Hematopoietic multipotent progenitor cell treated with erythropoietin and hydrocortisone succinate and interleukin-3 and kit ligand, for 6 days (in vitro differentiated cells): ENCODE results near the gene ULBP1.
A peak's percentile ranks its signal among the peaks of the same experiment; 100 is the strongest.
"Not testable (repeated sequence)": the region's sequence is repeated elsewhere in the genome, so short reads cannot be mapped to it uniquely, and the experiment has no call there.

ENCODE experiments used
- DNase-seq: peaks from one replicate; pipeline ENCODE4 v3.0.0-alpha.2; 2015

The ULBP1 gene

GRCh38 chr6:149979293-149979692, 15.6 kb downstream of the ULBP1 start:
- DNase-seq, result no peak

- DNase-seq, result no peak
Observed at GRCh38 chr6:149983145-149983544, 19.4 kb downstream of the ULBP1 start.

DNA sequence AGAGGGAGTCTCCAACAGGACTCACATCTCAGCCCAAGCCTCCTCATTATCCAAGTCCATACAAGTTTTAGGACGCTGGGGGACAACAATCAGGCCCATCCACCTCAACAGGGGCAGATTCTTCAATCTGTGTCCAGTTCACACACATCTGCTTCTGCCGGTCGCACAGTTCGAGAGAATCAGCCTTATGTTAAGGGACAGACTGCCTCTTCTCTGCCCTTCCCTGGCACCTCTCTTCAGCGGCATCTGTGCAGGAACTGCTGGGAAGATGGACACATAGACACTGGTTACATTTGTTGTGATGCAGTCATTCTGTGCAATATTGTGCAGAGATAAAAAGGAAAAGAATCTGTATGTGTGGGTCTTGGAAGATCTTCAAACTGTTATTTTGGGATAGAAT, 21.0 kb downstream of the ULBP1 start:
- DNase-seq, result no peak

- no peak for DNase-seq
Observed at GRCh38 chr6:149985481-149985937, 21.8 kb downstream of the ULBP1 start.

- DNase-seq, result no peak
Observed at GRCh38 chr6:149987602-149988107, 23.9 kb downstream of the ULBP1 start.

GRCh38 chr6:149988550-149989346, 25.0 kb downstream of the ULBP1 start:
- no peak for DNase-seq

- no peak for DNase-seq
Observed at GRCh38 chr6:149990212-149990660, 26.5 kb downstream of the ULBP1 start.

DNA sequence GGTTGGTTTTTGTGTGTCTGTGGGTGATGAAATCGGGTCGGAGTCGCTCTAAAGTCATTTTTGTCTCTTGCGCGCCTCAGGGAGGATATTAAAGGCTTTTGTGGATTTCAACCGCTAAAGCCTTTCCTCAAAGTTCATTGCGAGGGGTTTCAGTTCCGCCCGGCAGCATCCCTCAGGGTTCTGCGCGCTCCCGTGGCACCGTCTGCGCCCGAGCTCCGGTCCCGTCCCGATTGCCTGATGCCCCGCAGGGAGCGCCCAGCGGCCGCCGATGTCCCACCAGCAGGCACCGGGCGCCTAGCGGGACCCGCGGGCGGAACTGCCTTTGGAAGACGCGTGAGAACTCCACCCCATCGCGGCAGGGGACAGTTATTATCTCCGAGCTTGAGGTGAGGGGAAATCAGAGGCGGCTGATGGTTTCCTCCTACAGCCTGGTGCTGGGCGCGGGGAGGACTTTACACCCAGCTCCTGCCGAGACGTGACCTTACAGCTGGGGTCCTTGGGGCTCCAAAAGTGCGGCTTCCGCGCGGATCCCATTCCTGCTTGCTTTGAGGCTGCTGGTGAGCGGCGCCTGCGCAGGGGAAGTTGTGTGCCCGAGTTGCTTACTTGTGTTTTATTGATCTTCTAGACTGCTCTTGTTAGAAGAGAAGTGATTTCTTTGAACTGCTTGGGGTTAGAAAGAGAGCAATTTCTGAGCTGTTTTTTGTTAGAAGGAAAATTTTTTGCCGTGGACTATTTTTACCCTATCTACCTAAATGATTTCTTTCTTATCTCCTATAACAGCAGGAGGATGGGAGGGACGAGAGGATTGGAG, 27.1 kb downstream of the ULBP1 start:
- no peak for DNase-seq

DNA sequence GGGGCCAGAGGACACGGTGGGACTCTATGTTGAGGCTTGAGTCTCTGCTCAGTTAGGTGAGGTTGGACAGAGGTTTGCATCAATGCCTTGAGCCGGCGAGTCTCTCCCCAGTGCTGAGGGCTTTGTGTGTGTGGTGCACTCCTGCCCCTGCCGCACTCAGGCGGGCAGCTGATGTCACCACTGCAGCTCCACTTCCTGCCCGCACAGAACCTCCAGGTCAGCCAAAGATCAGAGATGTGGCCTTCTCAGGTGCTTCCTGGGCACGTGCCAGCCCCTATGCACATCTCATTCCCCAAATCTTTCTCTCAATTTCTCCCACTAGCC, 27.7 kb downstream of the ULBP1 start:
- not testable (repeated sequence) for DNase-seq

- no peak for DNase-seq
Observed at GRCh38 chr6:149991838-149992237, 28.1 kb downstream of the ULBP1 start.

- DNase-seq, result no peak
Observed at GRCh38 chr6:149995235-149995750, 31.6 kb downstream of the ULBP1 start.

- no peak for DNase-seq
Observed at GRCh38 chr6:149995971-149996370, 32.2 kb downstream of the ULBP1 start.

DNA sequence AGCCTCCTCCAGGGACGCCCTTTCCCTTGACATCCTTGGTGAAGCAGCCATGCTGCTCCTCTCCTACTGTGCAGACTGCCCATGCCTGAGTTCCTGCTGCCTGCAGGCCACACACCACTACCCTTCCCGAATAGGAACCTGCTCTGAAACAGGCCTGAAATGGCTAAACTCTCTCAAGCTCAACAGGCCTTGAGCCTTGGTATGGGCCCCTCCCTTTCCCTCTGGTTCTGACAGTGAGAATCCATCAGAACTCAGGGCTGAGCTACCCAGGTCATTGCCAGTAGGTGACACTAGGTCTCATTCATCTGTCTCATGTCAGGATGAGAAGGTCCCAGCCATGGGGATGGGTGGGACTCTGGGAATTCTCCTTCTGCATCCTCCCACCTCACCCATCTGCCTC, 35.9 kb downstream of the ULBP1 start:
- no peak for DNase-seq

- no peak for DNase-seq
Observed at GRCh38 chr6:150001295-150002008, 37.7 kb downstream of the ULBP1 start.

- DNase-seq, result no peak
Observed at GRCh38 chr6:150002710-150003109, 39.0 kb downstream of the ULBP1 start.

GRCh38 chr6:150003599-150003998, 39.9 kb downstream of the ULBP1 start:
- DNase-seq, result not testable (repeated sequence)

- no peak for DNase-seq
Observed at GRCh38 chr6:150004101-150004782, 40.5 kb downstream of the ULBP1 start.

DNA sequence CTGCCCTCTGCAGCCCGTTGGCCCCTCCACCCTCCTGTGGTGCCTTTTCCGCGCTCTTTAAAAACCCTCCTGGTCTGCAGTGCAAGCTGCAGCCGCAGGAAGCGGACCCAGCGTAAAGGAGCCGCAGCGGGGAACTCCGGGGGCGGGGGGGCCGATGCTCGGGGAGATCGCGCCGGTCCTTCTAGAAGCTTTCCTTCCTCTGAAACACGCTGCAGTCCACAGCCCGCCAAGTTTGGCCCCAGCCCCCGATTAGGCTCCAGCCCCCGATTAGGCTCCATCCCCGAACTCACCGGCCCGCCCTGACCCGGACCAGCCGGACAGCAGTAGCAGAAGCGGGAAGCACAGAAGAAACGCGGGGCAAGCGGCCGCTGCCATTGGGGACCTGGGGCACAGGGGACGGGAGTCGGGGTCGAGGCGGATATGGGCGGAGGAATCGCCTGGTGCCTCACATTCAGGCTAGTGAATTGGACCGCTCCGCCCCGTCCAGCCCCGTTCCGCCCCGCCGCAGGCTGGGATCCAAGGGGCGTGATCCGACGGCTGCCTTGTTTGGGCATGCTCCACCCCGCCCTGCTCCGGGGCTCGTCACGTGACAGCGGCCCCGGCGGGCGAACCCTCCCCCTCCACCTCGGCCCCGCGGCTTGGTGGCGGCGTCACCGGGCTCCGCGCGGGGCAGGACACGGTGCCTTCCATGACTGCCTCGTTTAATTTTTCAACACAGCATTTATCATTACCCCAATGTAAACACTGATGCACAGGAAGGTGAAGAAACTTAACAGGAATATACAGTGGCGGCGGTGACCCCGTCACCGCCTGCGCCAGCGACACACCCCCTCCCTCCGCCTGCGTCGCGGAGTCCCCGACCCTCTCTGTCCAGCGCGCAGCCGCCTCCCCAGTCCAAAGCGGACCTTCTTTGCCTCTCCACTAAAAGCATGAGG, 41.3 kb downstream of the ULBP1 start:
- peak; percentile 93 for DNase-seq

DNA sequence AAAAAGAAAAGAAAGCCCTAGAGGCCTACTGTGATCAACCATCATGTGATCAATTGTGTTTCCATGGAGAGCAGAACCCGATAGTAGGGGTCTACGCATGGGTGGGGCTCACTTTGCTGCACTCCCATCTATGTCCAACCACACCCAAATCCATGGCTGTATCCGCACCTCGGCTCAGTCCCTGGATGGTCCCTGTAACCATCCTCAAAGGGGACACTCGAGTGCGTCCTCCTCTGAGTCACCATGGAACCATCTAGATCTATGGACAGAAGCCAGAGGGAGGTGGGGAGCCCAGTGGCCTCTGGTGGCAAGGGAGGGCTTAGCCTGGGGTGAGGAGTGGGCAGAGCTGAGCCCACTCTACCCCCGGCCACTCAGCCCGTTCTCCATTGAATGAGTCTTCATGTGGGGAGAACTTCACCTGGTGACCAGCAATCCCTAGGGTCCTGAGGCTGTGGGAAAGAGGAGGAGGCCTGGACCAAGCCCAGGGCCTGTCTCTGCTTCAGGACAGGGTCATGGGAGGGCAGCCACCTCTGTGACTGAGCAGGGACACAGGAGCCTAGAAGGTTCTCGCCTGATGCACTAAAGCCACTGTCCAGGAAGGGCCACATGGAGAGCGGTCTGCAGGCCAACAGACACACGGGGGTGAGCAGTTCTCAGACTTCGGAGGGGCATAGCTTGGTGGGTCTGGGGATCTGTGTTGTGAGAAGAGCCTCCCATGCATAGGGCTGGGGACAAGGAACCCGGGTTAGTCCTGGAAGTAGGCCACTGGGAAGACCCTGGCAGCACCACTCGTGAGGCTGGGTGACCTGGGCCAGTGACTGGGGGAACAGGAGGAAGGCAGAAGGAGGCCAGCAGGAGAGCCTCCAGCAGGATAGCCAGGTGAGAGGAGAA, 42.3 kb downstream of the ULBP1 start:
- DNase-seq, result no peak

- peak; percentile 57 for DNase-seq
Observed at GRCh38 chr6:150006961-150007464, 43.3 kb downstream of the ULBP1 start.
